ENCODE data around the gene PHACTR4.

DNA sequence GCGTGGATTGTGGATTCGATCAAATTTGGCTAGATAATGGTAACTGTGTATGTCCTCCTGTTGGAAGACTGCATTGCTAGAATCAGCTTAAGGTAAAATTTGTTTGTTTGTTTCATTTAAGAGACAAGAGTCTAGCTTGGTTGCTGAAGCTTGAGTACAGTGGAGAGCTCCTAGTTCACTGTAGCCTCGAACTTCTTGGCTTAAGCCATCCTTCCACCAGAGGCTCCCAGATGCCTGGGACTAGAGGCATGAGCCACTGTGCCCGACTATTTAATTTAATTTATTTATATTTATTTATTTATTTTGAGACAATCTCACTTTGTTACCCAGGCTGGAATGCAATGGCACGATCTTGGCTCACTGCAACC, 1.5 kb downstream of the PHACTR4 start:
- TF ChIP-seq POLR2A (IDR thresholded peaks at IDR 0.05) (no peak), POLR2AphosphoS5 (IDR thresholded peaks at IDR 0.05) (no peak)
- TF ChIP-seq, protein P1, sequence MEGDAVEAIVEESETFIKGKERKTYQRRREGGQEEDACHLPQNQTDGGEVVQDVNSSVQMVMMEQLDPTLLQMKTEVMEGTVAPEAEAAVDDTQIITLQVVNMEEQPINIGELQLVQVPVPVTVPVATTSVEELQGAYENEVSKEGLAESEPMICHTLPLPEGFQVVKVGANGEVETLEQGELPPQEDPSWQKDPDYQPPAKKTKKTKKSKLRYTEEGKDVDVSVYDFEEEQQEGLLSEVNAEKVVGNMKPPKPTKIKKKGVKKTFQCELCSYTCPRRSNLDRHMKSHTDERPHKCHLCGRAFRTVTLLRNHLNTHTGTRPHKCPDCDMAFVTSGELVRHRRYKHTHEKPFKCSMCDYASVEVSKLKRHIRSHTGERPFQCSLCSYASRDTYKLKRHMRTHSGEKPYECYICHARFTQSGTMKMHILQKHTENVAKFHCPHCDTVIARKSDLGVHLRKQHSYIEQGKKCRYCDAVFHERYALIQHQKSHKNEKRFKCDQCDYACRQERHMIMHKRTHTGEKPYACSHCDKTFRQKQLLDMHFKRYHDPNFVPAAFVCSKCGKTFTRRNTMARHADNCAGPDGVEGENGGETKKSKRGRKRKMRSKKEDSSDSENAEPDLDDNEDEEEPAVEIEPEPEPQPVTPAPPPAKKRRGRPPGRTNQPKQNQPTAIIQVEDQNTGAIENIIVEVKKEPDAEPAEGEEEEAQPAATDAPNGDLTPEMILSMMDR (IDR thresholded peaks at IDR 0.05) = no peak
